BJ (cell line): ENCODE measurements around the gene MUC12. TPM values are rescaled to one million over a fixed set of nuclear protein-coding genes. Genes with fewer than 3 reads are reported as not detected.

Experiments
- CTCF ChIA-PET: fragments of 350-600 bp; formaldehyde crosslinking; extraction: SDS; loops from one replicate; lab custom pipeline; 2021; ENCODE audit warnings: antibody characterized with exemption, inconsistent platforms; lab: Yijun Ruan, JAX
- POLR2A ChIA-PET: fragments of 300-600 bp; sonication (Branson Sonifier 250); formaldehyde crosslinking; extraction: SDS; loops from one replicate; lab custom pipeline; 2021; ENCODE audit warnings: antibody characterized with exemption; lab: Charles Lee
- DNase-seq: peaks from one replicate; pipeline ENCODE4 v3.0.0-alpha.2; 2011; ENCODE audit warnings: low read depth
- H3K27me3 ChIP-seq: 2 replicates; pipeline ENCODE4 v1.6.0; 2011; ENCODE audit warnings: low read length; ENCODE audit not compliant: control insufficient read depth, insufficient read depth
- H3K36me3 ChIP-seq: 2 replicates; pipeline ENCODE4 v1.5.1; 2011; ENCODE audit warnings: low read length; ENCODE audit not compliant: control insufficient read depth, insufficient read depth
- H3K4me3 ChIP-seq: 2 replicates; pipeline ENCODE4 v1.5.1; 2011; ENCODE audit warnings: low read depth, mild to moderate bottlenecking, control low read depth, low read length
- CTCF ChIP-seq: IDR thresholded peaks from 2 replicates; pipeline ENCODE4 v1.5.1; 2011; ENCODE audit warnings: low read depth, mild to moderate bottlenecking, control low read depth, inconsistent platforms, low read length, moderate library complexity; ENCODE audit not compliant: insufficient read depth
- polyA plus RNA-seq: library from polyadenylated mRNA; depleted of rRNA; stranded (reverse); fragments of >200 nt; gene quantifications from 2 replicates; pipeline ENCODE4 v1.2.3, GENCODE V29; 2011; rRNA removed
- small RNA-seq: library from RNA; depleted of rRNA; stranded (forward); fragments of <200 nt; gene quantifications from one replicate; pipeline ENCODE3, GENCODE V24; 2012; ENCODE audit warnings: low replicate concordance, low read depth; ENCODE audit not compliant: insufficient read length

Gene MUC12
- polyA plus RNA-seq, 1 experiment, result 2.0 TPM

GRCh38 chr7:101066141-101066832 is 96.9 kb downstream of the MUC12 start:
- H3K36me3 ChIP-seq, result no peaks in the 10 kb centered on the region
- no peak for TF ChIP-seq CTCF
- DNase-seq, result no peak
- ChIA-PET POLR2A (interaction anchor here (0.5 kb wide), 2 partner anchors 68 to 90 kb away, joined by 5 to 6 read pairs; no protein-coding TSS in a partner anchor), CTCF (interaction anchor here (0.6 to 3.9 kb wide), 7 partner anchors 8 to 171 kb away, joined by 3 to 22 read pairs (median 4); partner anchors contain the start of gene ACHE)
- peaks cover 9% of the 10 kb centered on the region for H3K27me3 ChIP-seq
- H3K4me3 ChIP-seq, result no peak overlapping the region

- no peak for DNase-seq
- H3K4me3 ChIP-seq, result no peak overlapping the region
- TF ChIP-seq CTCF, result no peak
- ChIA-PET CTCF (interaction anchor here (0.6 to 3.9 kb wide), 6 partner anchors 8 to 172 kb away, joined by 3 to 22 read pairs (median 5); partner anchors contain the start of gene ACHE), POLR2A (no interaction called here)
- peaks cover 9% of the 10 kb centered on the region for H3K27me3 ChIP-seq
- no peaks in the 10 kb centered on the region for H3K36me3 ChIP-seq
Measured at GRCh38 chr7:101066833-101067177, 97.4 kb downstream of the MUC12 start.

GRCh38 chr7:101068401-101068800 is 99.0 kb downstream of the MUC12 start:
- DNase-seq, result no peak
- Histone ChIP-seq H3K4me3 (no peak overlapping the region), H3K27me3 (peaks cover 7% of the 10 kb centered on the region), H3K36me3 (no peaks in the 10 kb centered on the region)
- POLR2A ChIA-PET, result no interaction called here
- no peak for TF ChIP-seq CTCF
- CTCF ChIA-PET, result interaction anchor here (1.4 to 2.8 kb wide), 4 partner anchors 9 to 174 kb away, joined by 5 to 15 read pairs (median 10); no protein-coding TSS in a partner anchor

Small RNA genes lying within 50 kb of the gene (small RNA-seq; reads per million reads assigned to genes)
- not detected for gene RPS29P15

Other genes with a start within 250 kb of the MUC12 start
- gene EPO, start 249.1 kb upstream of the MUC12 start, polyA plus RNA-seq, result not detected in 2 replicates
- gene ZAN, start 236.0 kb upstream of the MUC12 start, polyA plus RNA-seq, result not detected in 2 replicates
- gene EPHB4, start 142.0 kb upstream of the MUC12 start, polyA plus RNA-seq, result 23.8 and 30.5 TPM in 2 replicates
- 14.2 and 23.1 TPM in 2 replicates for gene SLC12A9, start 116.9 kb upstream of the MUC12 start, polyA plus RNA-seq
- 70.3 and 105 TPM in 2 replicates for gene TRIP6, start 102.2 kb upstream of the MUC12 start, polyA plus RNA-seq
- gene SRRT, start 94.5 kb upstream of the MUC12 start, polyA plus RNA-seq, result 37.4 and 47.1 TPM in 2 replicates
- 1.1 and 2.0 TPM in 2 replicates for gene UFSP1, start 79.8 kb upstream of the MUC12 start, polyA plus RNA-seq
- gene ACHE, start 73.7 kb upstream of the MUC12 start, polyA plus RNA-seq, result 0.05 and 0.22 TPM in 2 replicates
- gene MUC3A, start 20.0 kb upstream of the MUC12 start, polyA plus RNA-seq, result not detected in 2 replicates
- not detected in 2 replicates for gene MUC17, start 50.5 kb downstream of the MUC12 start, polyA plus RNA-seq
- 3.2 and 4.9 TPM in 2 replicates for gene TRIM56, start 115.9 kb downstream of the MUC12 start, polyA plus RNA-seq
- gene SERPINE1, start 157.5 kb downstream of the MUC12 start, polyA plus RNA-seq, result 1,118 and 1,433 TPM in 2 replicates
- 186 and 270 TPM in 2 replicates for gene AP1S1, start 184.9 kb downstream of the MUC12 start, polyA plus RNA-seq
- 0.04 TPM in 1 of 2 replicates, not detected in the other for gene VGF, start 196.0 kb downstream of the MUC12 start, polyA plus RNA-seq
- 0.02 TPM in 1 of 2 replicates, not detected in the other for gene NAT16, start 210.7 kb downstream of the MUC12 start, polyA plus RNA-seq
- gene MOGAT3, start 231.5 kb downstream of the MUC12 start, polyA plus RNA-seq, result not detected in 2 replicates
- 90.9 and 187 TPM in 2 replicates for gene PLOD3, start 248.0 kb downstream of the MUC12 start, polyA plus RNA-seq
- 49.2 and 53.0 TPM in 2 replicates for gene ZNHIT1, start 248.6 kb downstream of the MUC12 start, polyA plus RNA-seq